K562 (cell line): ENCODE results near the gene ITPR3. TPM values are rescaled to one million over a fixed set of nuclear protein-coding genes. Genes with fewer than 3 reads are reported as not detected.

Experiments
- ATAC-seq: fragments of 200-7000 bp; cut with Tn5 transposase; 3 replicates; pipeline ENCODE4 v1.9.1; 2020; ENCODE audit warnings: moderate library complexity
- BruUV-seq: library from RNA; stranded (reverse); fragments of 400-500 nt; replicated peaks from 2 replicates; lab custom pipeline; 2021; lab: Mats Ljungman, UMichigan
- CTCF ChIA-PET: fragments of 300-600 bp; formaldehyde crosslinking; extraction: SDS; loops from one replicate; lab custom pipeline; 2021; ENCODE audit warnings: low intra/inter-chr PET ratio; lab: Yijun Ruan, JAX
- POLR2A ChIA-PET: fragments of 300-600, 350-650 bp; sonication (Branson Sonifier 250); formaldehyde crosslinking; extraction: SDS; loops from one replicate; lab custom pipeline; 2021; ENCODE audit warnings: antibody characterized with exemption, inconsistent platforms; lab: Yijun Ruan, JAX
- DNase-seq, 4 experiments: peaks; one replicate each; pipeline versions ENCODE4 v3.0.0 to v3.0.0-alpha.2; 2011 to 2018; ENCODE audit warnings: low spot score in 3 of 4, mixed read lengths in 3 of 4; ENCODE audit errors: extremely low read depth in 1 of 4
- FAIRE-seq: peaks from 2 replicates; lab custom pipeline; 2011; peaks lifted over from hg19 to GRCh38; lab: Jason Lieb, UNC
- H2AFZ ChIP-seq: 2 replicates; pipeline ENCODE4 v1.6.0; 2011; ENCODE audit warnings: low read depth, low read length, control low read depth, inconsistent platforms
- H3K27ac ChIP-seq: fragments of 200-600 bp; 3 replicates; pipeline ENCODE4 v1.8.0; 2011; ENCODE audit warnings: low read depth, mild to moderate bottlenecking, control low read depth, inconsistent platforms, low read length, moderate library complexity, mixed read lengths; ENCODE audit errors: extremely low read depth
- H3K27me3 ChIP-seq, 2 experiments: fragments of 300-600 bp in 1 of 2; 2 replicates in 1 of 2; 3 replicates in 1 of 2; pipeline versions ENCODE4 v1.6.0 to v1.8.0; 2011; ENCODE audit warnings: inconsistent platforms in 2 of 2, low read length in 2 of 2, mild to moderate bottlenecking in 1 of 2, mixed read lengths in 1 of 2, moderate library complexity in 1 of 2; ENCODE audit not compliant: control insufficient read depth in 2 of 2, insufficient read depth in 2 of 2
- H3K36me3 ChIP-seq: fragments of 300-600 bp; 3 replicates; pipeline ENCODE4 v1.8.0; 2011; ENCODE audit warnings: mild to moderate bottlenecking, low read length, inconsistent platforms; ENCODE audit not compliant: control insufficient read depth, insufficient read depth
- H3K4me1 ChIP-seq, 2 experiments: fragments of 200-600 bp in 1 of 2; replicated peaks in 1 of 2; 2 replicates in 1 of 2; 3 replicates in 1 of 2; pipeline versions ENCODE4 v1.5.1 to v1.8.0; 2011; ENCODE audit warnings: inconsistent platforms in 2 of 2, low read length in 2 of 2, mild to moderate bottlenecking in 1 of 2, mixed read lengths in 1 of 2, moderate library complexity in 1 of 2; ENCODE audit not compliant: control insufficient read depth in 2 of 2, insufficient read depth in 2 of 2
- H3K4me2 ChIP-seq: 2 replicates; pipeline ENCODE4 v1.6.1; 2011; ENCODE audit warnings: low read length, control low read depth, inconsistent platforms, mixed read lengths; ENCODE audit not compliant: insufficient read depth
- H3K4me3 ChIP-seq: fragments of 200-600 bp; sonication (generic), shearing (Covaris generic); 2 replicates; pipeline ENCODE4 v1.5.1; 2016; ENCODE audit warnings: control low read depth, inconsistent platforms
- H3K79me2 ChIP-seq: fragments of 200-600 bp; 3 replicates; pipeline ENCODE4 v1.8.0; 2011; ENCODE audit warnings: low read length, inconsistent platforms; ENCODE audit not compliant: control insufficient read depth, insufficient read depth
- H3K9ac ChIP-seq, 2 experiments: 2 replicates each; pipeline versions ENCODE4 v1.6.0 to v1.6.1; 2011; ENCODE audit warnings: low read depth in 2 of 2, low read length in 2 of 2, control low read depth in 1 of 2, inconsistent platforms in 1 of 2, mild to moderate bottlenecking in 1 of 2, mixed read lengths in 1 of 2; ENCODE audit not compliant: insufficient read depth in 1 of 2
- H3K9me1 ChIP-seq: one replicate; pipeline ENCODE4 v1.6.0; 2011; ENCODE audit warnings: inconsistent platforms, mild to moderate bottlenecking, low read length, moderate library complexity; ENCODE audit not compliant: control insufficient read depth, insufficient read depth
- H3K9me3 ChIP-seq: replicated peaks from 2 replicates; pipeline ENCODE4 v1.5.1; 2011; ENCODE audit warnings: low read depth, low read length, inconsistent platforms; ENCODE audit not compliant: control insufficient read depth, insufficient read depth
- H4K20me1 ChIP-seq: replicated peaks from 2 replicates; pipeline ENCODE4 v1.6.1; 2011; ENCODE audit warnings: low read length, inconsistent platforms, mixed read lengths; ENCODE audit not compliant: control insufficient read depth, insufficient read depth
- ATF3 ChIP-seq, 2 experiments: fragments of 450-650 bp in 1 of 2; sonication (generic) in 1 of 2; formaldehyde crosslinking in 1 of 2; IDR thresholded peaks in 1 of 2; conservative IDR thresholded peaks in 1 of 2; 2 replicates each; pipeline versions ENCODE4 v1.6.1 to v1.8.1; 2016 to 2023; ENCODE audit warnings: mild to moderate bottlenecking in 2 of 2, moderate library complexity in 2 of 2, inconsistent platforms in 1 of 2, missing genetic modification reagents in 1 of 2
- CEBPB ChIP-seq: fragments of 450-650 bp; IDR thresholded peaks from 2 replicates; pipeline ENCODE4 v1.6.1; 2016; ENCODE audit warnings: missing genetic modification characterization, missing compliant biosample characterization
- CEBPG ChIP-seq, 3 experiments: fragments of 200-800 bp in 1 of 3; sonication (Bioruptor generic) in 1 of 3; sonication (generic) in 1 of 3; formaldehyde crosslinking in 1 of 3; IDR thresholded peaks in 2 of 3; conservative IDR thresholded peaks in 1 of 3; 2 replicates each; pipeline versions ENCODE4 v1.6.1 to v1.8.0; 2016 to 2022; ENCODE audit warnings: missing compliant biosample characterization in 2 of 3, missing genetic modification characterization in 2 of 3, mild to moderate bottlenecking in 1 of 3, missing genetic modification reagents in 1 of 3
- CHD4 ChIP-seq: fragments of 200-600 bp; sonication (generic); IDR thresholded peaks from 3 replicates; pipeline ENCODE4 v1.6.1; 2012; ENCODE audit warnings: low read depth, mild to moderate bottlenecking, mixed read lengths, low read length, inconsistent platforms; ENCODE audit not compliant: insufficient read depth, insufficient replicate concordance, poor library complexity, severe bottlenecking
- HDAC1 ChIP-seq, 2 experiments: fragments of 450-650 bp; IDR thresholded peaks; 2 replicates each; pipeline ENCODE4 v1.6.1; 2016 to 2017; ENCODE audit warnings: inconsistent platforms in 1 of 2, mild to moderate bottlenecking in 1 of 2, moderate library complexity in 1 of 2
- HMGN3 ChIP-seq: IDR thresholded peaks from 2 replicates; pipeline ENCODE4 v1.6.1; 2011; ENCODE audit warnings: borderline replicate concordance, low read depth, mild to moderate bottlenecking, mixed read lengths, low read length; ENCODE audit not compliant: insufficient read length; ENCODE audit errors: extremely low read depth
- PHTF2 ChIP-seq: fragments of 250-450 bp; sonication (Bioruptor Pico); IDR thresholded peaks from 2 replicates; pipeline ENCODE4 v1.5.0; 2021; ENCODE audit warnings: mild to moderate bottlenecking
- STAT5A ChIP-seq: IDR thresholded peaks from 2 replicates; pipeline ENCODE4 v1.6.1; 2012; ENCODE audit warnings: low read length, inconsistent platforms, borderline replicate concordance
- TFE3 ChIP-seq: fragments of 450-650 bp; formaldehyde crosslinking; IDR thresholded peaks from 2 replicates; pipeline ENCODE4 v1.4.0; 2020; ENCODE audit warnings: mild to moderate bottlenecking, mixed read lengths
- ZNF217 ChIP-seq: sonication (generic); formaldehyde crosslinking; IDR thresholded peaks from 2 replicates; pipeline ENCODE4 v1.8.0; 2022; ENCODE audit warnings: mild to moderate bottlenecking, missing genetic modification reagents
- ZNF316 ChIP-seq: fragments of 450-650 bp; IDR thresholded peaks from 2 replicates; pipeline ENCODE4 v1.6.1; 2016
- ZNF384 ChIP-seq: IDR thresholded peaks from 2 replicates; pipeline ENCODE4 v1.6.1; 2012; ENCODE audit warnings: low read depth, low read length, improper control_type of control experiment
- ZNF431 ChIP-seq: sonication (generic); formaldehyde crosslinking; IDR thresholded peaks from 2 replicates; pipeline ENCODE4 v1.8.0; 2022; ENCODE audit warnings: mild to moderate bottlenecking, missing genetic modification reagents
- WGBS: fragments of 100-300 bp; shearing (Covaris generic); methylation state at CpG from one replicate; pipeline ENCODE4 v1.1.6; 2016; ENCODE audit warnings: low coverage, mixed read lengths; ENCODE audit not compliant: insufficient coverage; ENCODE audit errors: missing lambda C conversion rate; 5-methylcytosine and 5-hydroxymethylcytosine counted together
- in situ Hi-C: fragments of 300-500 bp; cut with MboI; formaldehyde crosslinking; loops from 4 replicates; pipeline ENCODE4 v1.15.0; 2018; ENCODE audit warnings: inconsistent platforms, mixed read lengths
- intact Hi-C: fragments of 100-400 bp; cut with micrococcal nuclease; formaldehyde crosslinking; loops from 2 replicates; pipeline ENCODE4 v1.14.2; 2022
- polyA plus RNA-seq, 8 experiments: library from polyadenylated mRNA; depleted of rRNA in 4 of 8; stranded (reverse) in 5 of 8; unstranded in 3 of 8; fragments of >200 nt; fragmentation: Nextera tagmentation in 2 of 8; fragmentation: Illumina TruSeq in 1 of 8; extraction: Ambion mirVana in 2 of 8; extraction: Trizol in 1 of 8; gene quantifications; 2 replicates each; pipeline versions ENCODE4 v1.2.1 to v1.2.3, GENCODE V29; 2011 to 2014; ENCODE audit warnings: inconsistent platforms in 1 of 8, missing spikeins in 1 of 8
- total RNA-seq, 7 experiments: library from RNA; depleted of rRNA in 6 of 7; stranded (reverse); fragments of >200 nt in 6 of 7; fragmentation: Illumina TruSeq in 2 of 7; extraction: Trizol in 2 of 7; gene quantifications; 2 replicates each; pipeline versions ENCODE4 v1.2.1 to v1.2.3, GENCODE V29; 2011 to 2021; ENCODE audit warnings: low replicate concordance in 1 of 7

Gene ITPR3
- total and polyA plus RNA-seq, 9 of the 15 experiments (the other 6 are each of a cell fraction or from before 2014, with no cell fraction given) = 0.39 to 35.7 (median 13.2) TPM

DNA sequence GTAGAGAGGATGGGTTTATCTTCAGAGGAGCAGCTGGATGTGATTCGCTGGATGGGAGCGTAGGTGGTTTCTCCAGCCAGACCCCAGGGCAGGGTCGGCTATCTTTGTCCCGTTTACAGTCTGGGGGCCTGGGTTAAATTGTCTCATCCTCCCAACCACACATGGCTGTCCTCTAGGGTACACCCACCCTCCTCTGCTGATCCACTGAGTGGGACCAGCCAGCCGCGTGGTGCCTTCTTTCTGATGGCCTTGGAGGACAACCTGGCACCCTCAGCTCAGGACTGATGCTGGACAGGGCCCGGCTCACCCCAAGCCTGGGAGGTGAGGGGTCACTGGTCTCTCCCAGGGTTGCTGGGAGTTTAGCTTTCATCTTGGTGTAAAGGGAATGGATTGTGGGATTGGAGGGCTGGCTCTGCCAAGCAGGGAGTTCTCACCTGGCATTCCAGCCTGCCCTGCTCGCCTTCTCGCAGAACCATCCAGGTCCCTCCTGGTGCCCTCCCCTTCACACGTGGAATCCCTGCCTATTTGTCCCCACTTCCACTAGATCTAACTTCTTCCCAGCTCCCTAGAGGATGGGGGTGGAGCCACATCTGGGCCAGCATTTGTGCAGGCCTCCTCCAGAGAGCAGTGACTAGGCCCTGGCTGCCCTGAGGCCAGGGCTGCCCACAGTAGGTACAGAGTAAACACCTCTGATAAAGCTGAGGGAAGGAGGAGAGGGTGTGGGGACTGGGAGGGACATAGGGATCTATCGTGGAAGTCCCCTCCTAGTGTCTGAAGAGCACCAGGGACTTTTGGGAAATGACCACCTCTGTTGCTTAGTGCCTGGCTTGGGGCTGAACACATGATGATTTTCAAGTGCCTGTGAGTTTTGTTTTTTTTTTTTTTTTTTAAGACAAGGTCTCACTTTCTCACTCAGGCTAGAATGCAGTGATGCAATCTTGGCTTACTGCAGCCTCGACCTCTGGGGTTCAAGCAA lies 1.6 kb downstream of the ITPR3 start:
- WGBS = 45% methylated on average over 12 of the region's 12 CpGs
- BruUV-seq = TSS peak; percentile 45
- no peaks in the 10 kb centered on the region for H3K9me3 ChIP-seq
- DNase-seq = peak in 3 of 4 experiments; percentile 48 to 55 (median 55)
- in situ Hi-C loops = no loop called here
- ATAC-seq = peak; percentile 16; the same call in 2 of the 3 replicates
- POLR2A ChIA-PET = interaction anchor here (0.7 to 1.8 kb wide), 9 partner anchors 9 to 1677 kb away, joined by 3 to 5 read pairs (median 4); no protein-coding TSS in a partner anchor
- H3K4me2 ChIP-seq = peak overlapping the region; percentile 93
- no peaks in the 10 kb centered on the region for H3K27me3 ChIP-seq
- FAIRE-seq = peak; percentile 32
- peaks cover 6% of the 10 kb centered on the region for H3K9me1 ChIP-seq
- no peak overlapping the region for H2AFZ ChIP-seq
- peaks cover 37% of the 10 kb centered on the region; the same call in 2 of the 3 replicates for H3K36me3 ChIP-seq
- no peak overlapping the region for H3K27ac ChIP-seq
- CTCF ChIA-PET = no interaction called here
- no peaks in the 10 kb centered on the region; the same call in 1 of the 2 replicates for H4K20me1 ChIP-seq
- TF ChIP-seq ZNF217 (CRISPR knock-in tag) = no peak
- TF ChIP-seq CEBPG (CRISPR knock-in tag; IDR thresholded peaks at IDR 0.05) = no peak
- peak in 1 of 2 experiments; percentile 43; a peak in 1 of 4 replicates for TF ChIP-seq CEBPG (tag; conservative IDR thresholded peaks at IDR 0.05 in 1 of 2, IDR thresholded peaks at IDR 0.05 in 1 of 2)
- 0 out of 4 replicates have a peak, but pooled peaks of 1 of the 2 experiments have one; percentile 12 for TF ChIP-seq HDAC1 (IDR thresholded peaks at IDR 0.05)
- no peak for TF ChIP-seq STAT5A
- TF ChIP-seq CEBPB (tag) = 0 out of 2 replicates have a peak, but pooled peaks have one; percentile 15
- TF ChIP-seq TFE3 (CRISPR knock-in tag) = no peak
- TF ChIP-seq CHD4 = no peak
- no peak for TF ChIP-seq ZNF431
- no peak for TF ChIP-seq HMGN3
- peak; percentile 43; the same call in 1 of the 2 replicates for TF ChIP-seq ZNF384
- peak; percentile 54 for TF ChIP-seq ATF3 (IDR thresholded peaks at IDR 0.05)
- TF ChIP-seq ATF3 (CRISPR knock-in tag; conservative IDR thresholded peaks at IDR 0.05) = no peak
- no peak for TF ChIP-seq PHTF2 (CRISPR knock-in tag)
- TF ChIP-seq ZNF316 = peak; percentile 55
- H3K4me3 ChIP-seq = peak overlapping the region; percentile 86
- peaks cover 38% of the 10 kb centered on the region for H3K79me2 ChIP-seq
- H3K4me1 ChIP-seq = peaks cover 14 to 31% of the 10 kb centered on the region in 2 experiments; a peak in 4 of 5 replicates
- H3K9ac ChIP-seq = peak overlapping the region; percentile 81 to 98
- intact Hi-C loops = no loop called here
